ENCODE results near the gene RARS1. TPM values are rescaled to one million over a fixed set of nuclear protein-coding genes. Genes with fewer than 3 reads are reported as not detected.

Gene RARS1
- total RNA-seq, 1 experiment from 2014 or later, result 137 TPM

DNA sequence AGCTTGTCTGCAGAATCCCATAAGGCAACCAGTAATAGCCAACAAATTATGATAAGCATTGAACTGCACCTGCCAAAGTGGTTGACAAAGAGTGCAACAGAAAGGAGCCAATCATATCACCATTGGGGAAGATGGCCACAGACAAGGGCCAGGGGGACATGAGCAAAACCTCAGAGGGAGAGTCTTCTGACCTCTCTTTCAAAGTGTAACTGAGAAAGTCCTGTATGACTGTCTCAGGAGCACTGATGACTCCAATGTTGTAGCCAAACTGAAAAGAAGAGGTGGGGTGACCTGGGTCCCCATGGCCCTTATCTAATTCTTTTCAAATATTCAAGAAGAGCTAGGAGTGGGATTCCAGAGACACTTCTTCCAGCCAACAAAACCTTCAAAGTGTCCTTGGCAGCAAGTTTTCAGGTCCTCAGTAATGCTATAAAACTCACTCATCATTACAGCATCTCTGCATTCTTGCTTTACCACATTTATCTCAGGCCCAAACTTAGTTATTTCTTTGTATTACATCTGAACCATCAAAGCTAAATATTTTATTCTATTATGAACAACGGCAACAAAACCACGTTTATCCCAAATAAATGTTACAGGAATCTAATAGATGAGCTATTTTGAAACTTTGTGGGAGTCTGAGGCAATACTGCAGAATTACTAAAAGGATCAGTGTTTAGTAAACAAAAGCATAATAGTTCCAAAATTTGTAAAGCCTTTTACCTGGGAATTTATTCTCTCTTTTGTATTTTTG is 67.3 kb downstream of the RARS1 start:
- no peak overlapping the region for H3K4me3 Mint-ChIP-seq (ENCODE audit: low read depth, unreplicated experiment)
- H3K27ac Mint-ChIP-seq (ENCODE audit: unreplicated experiment), result no peak overlapping the region
- DNase-seq, result no peak
- CTCF ChIA-PET, result no interaction called here
- peaks cover 34% of the 10 kb centered on the region for H3K36me3 Mint-ChIP-seq (ENCODE audit: insufficient read depth, unreplicated experiment)
- TF ChIP-seq, protein P1, sequence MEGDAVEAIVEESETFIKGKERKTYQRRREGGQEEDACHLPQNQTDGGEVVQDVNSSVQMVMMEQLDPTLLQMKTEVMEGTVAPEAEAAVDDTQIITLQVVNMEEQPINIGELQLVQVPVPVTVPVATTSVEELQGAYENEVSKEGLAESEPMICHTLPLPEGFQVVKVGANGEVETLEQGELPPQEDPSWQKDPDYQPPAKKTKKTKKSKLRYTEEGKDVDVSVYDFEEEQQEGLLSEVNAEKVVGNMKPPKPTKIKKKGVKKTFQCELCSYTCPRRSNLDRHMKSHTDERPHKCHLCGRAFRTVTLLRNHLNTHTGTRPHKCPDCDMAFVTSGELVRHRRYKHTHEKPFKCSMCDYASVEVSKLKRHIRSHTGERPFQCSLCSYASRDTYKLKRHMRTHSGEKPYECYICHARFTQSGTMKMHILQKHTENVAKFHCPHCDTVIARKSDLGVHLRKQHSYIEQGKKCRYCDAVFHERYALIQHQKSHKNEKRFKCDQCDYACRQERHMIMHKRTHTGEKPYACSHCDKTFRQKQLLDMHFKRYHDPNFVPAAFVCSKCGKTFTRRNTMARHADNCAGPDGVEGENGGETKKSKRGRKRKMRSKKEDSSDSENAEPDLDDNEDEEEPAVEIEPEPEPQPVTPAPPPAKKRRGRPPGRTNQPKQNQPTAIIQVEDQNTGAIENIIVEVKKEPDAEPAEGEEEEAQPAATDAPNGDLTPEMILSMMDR (IDR thresholded peaks at IDR 0.05; ENCODE audit: unreplicated experiment), result no peak
- BruUV-seq (replicated peaks), result no TSS peak
- H3K27me3 Mint-ChIP-seq (ENCODE audit: unreplicated experiment), result no peaks in the 10 kb centered on the region
- no peaks in the 10 kb centered on the region for H3K9me3 Mint-ChIP-seq (ENCODE audit: low read depth, unreplicated experiment)
- H3K4me1 Mint-ChIP-seq (ENCODE audit: low read depth, unreplicated experiment), result no peaks in the 10 kb centered on the region
- intact Hi-C loops (cut with micrococcal nuclease; ENCODE audit: unreplicated experiment), result no loop called here

DNA sequence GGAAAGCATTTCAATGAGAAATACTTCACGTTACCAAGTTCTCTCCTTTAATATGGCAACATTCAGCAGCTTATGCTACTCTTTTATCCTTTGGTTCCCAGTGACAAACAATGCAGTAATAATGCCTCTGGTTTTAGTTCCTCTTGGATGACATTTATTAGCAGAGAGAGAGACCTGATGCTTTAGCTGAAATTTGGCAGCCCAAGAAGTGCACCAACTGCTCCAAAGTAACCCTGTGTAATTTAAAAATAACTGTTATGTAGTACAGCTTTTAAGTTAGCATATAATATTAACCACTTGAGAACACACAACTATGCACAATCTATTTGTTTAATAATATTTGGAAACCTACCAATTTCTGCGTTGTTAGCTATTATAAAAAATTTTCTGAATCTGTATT is 71.1 kb downstream of the RARS1 start:
- intact Hi-C loops (cut with micrococcal nuclease; ENCODE audit: unreplicated experiment), result no loop called here
- Mint-ChIP-seq H3K27me3 (ENCODE audit: unreplicated experiment) (no peaks in the 10 kb centered on the region), H3K4me1 (ENCODE audit: low read depth, unreplicated experiment) (peaks cover 6% of the 10 kb centered on the region), H3K9me3 (ENCODE audit: low read depth, unreplicated experiment) (no peaks in the 10 kb centered on the region), H3K27ac (ENCODE audit: unreplicated experiment) (no peak overlapping the region), H3K4me3 (ENCODE audit: low read depth, unreplicated experiment) (no peak overlapping the region), H3K36me3 (ENCODE audit: insufficient read depth, unreplicated experiment) (peaks cover 45% of the 10 kb centered on the region)
- CTCF ChIA-PET, result interaction anchor here (0.6 kb wide), 1 partner anchor 1516 kb away, joined by 3 read pairs; no protein-coding TSS in a partner anchor
- DNase-seq, result no peak
- TF ChIP-seq, protein P1 (IDR thresholded peaks at IDR 0.05; ENCODE audit: unreplicated experiment), result no peak
- no TSS peak for BruUV-seq (replicated peaks)

DNA sequence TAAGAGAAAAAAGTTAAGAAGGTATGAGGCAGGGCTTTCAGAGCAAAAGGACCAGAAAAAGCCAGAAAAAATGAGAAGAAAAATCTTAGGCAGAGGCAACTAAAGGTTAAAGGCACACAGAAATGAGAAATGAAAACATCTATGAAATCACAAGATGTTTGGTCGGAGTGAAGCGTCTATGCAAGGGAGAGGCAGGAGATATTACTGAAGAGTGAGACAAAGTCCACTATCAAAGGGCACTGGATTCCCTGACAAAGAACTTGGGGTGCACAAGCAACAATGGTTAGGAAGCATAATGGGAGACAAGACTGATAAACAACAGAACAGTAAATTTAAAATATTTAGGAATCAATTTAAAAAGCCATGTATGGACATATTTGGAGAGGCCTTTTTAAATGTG is 76.0 kb downstream of the RARS1 start:
- intact Hi-C loops (cut with micrococcal nuclease; ENCODE audit: unreplicated experiment), result loop anchor here (2.0 kb wide), 1 partner anchor 15 kb away; no protein-coding TSS in a partner anchor
- H3K9me3 Mint-ChIP-seq (ENCODE audit: low read depth, unreplicated experiment), result no peaks in the 10 kb centered on the region
- CTCF ChIA-PET, result interaction anchor here (0.7 kb wide), 1 partner anchor 13 kb away, joined by 3 read pairs; no protein-coding TSS in a partner anchor
- H3K27me3 Mint-ChIP-seq (ENCODE audit: unreplicated experiment), result no peaks in the 10 kb centered on the region
- no peak overlapping the region for H3K27ac Mint-ChIP-seq (ENCODE audit: unreplicated experiment)
- no peak overlapping the region for H3K4me3 Mint-ChIP-seq (ENCODE audit: low read depth, unreplicated experiment)
- peaks cover 17% of the 10 kb centered on the region for H3K4me1 Mint-ChIP-seq (ENCODE audit: low read depth, unreplicated experiment)
- BruUV-seq (replicated peaks), result no TSS peak
- TF ChIP-seq, protein P1 (IDR thresholded peaks at IDR 0.05; ENCODE audit: unreplicated experiment), result no peak
- no peak for DNase-seq
- H3K36me3 Mint-ChIP-seq (ENCODE audit: insufficient read depth, unreplicated experiment), result peaks cover 42% of the 10 kb centered on the region

DNA sequence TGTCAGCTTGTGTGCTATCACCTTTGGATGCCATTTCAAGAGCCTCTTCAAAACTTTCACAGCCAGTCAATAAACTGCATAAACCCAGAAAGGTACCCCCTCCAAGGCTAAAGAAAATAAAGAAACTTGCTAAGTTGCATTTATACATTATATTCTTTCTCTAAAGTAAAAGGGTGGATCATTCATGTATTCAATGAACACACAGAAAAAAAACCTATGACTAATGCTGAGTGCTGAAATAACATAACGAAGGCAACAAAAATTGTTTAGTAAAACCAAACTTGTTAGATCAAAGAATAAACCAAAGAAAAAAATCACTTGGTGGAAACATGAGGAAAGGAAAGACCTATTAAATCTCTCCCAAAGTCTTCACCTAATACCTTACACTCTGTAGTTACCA is 77.7 kb downstream of the RARS1 start:
- no TSS peak for BruUV-seq (replicated peaks)
- TF ChIP-seq, protein P1 (IDR thresholded peaks at IDR 0.05; ENCODE audit: unreplicated experiment), result no peak
- Mint-ChIP-seq H3K4me1 (ENCODE audit: low read depth, unreplicated experiment) (peaks cover 17% of the 10 kb centered on the region), H3K9me3 (ENCODE audit: low read depth, unreplicated experiment) (no peaks in the 10 kb centered on the region), H3K27ac (ENCODE audit: unreplicated experiment) (no peak overlapping the region), H3K27me3 (ENCODE audit: unreplicated experiment) (no peaks in the 10 kb centered on the region), H3K4me3 (ENCODE audit: low read depth, unreplicated experiment) (no peak overlapping the region), H3K36me3 (ENCODE audit: insufficient read depth, unreplicated experiment) (peaks cover 39% of the 10 kb centered on the region)
- CTCF ChIA-PET, result no interaction called here
- DNase-seq, result no peak
- intact Hi-C loops (cut with micrococcal nuclease; ENCODE audit: unreplicated experiment), result loop anchor here (2.0 kb wide), 1 partner anchor 13 kb away; no protein-coding TSS in a partner anchor

Measured in Calu3 (cell line).